MM.1S (cell line): ENCODE data around the gene STMND1.

Source experiments
- CTCF ChIP-seq: fragments of 300-600 bp; sonication (generic); IDR thresholded peaks from 2 replicates; pipeline ENCODE4 v1.5.1; 2016; ENCODE audit warnings: antibody characterized with exemption, low read length, mixed read lengths
- EZH2 ChIP-seq: fragments of 300-600 bp; sonication (generic); optimal IDR thresholded peaks from 2 replicates; pipeline ENCODE3; 2017; ENCODE audit warnings: low read depth, mild to moderate bottlenecking, antibody characterized with exemption, low read length, mixed read lengths
- EZH2phosphoT487 ChIP-seq: fragments of 300-600 bp; sonication (generic); IDR thresholded peaks from 2 replicates; pipeline ENCODE4 v1.6.1; 2018; ENCODE audit warnings: antibody characterized with exemption, low read length

DNA sequence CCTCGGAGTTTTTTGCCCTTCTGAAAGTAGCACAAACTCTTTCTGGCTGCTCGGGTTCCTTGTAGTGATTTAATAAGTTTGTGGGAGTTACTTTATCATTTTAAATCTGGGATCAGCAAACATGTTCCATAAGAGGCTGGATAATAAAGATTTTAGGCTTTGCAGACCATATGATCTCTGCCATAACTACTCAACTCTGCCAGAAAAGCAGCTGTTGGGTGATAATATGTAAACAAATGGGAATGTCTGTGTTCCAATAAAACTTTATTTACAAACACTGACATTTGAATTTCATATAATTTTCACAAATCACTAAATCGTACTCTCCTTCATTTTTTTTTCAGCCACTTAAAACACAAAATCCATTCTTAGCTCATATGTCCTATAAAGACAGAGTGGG, 3.9 kb upstream of the STMND1 start:
- TF ChIP-seq CTCF (no peak), EZH2 (no peak), EZH2phosphoT487 (no peak)
